Tibial artery (tissue), 4 donors: ENCODE results near the gene NRCAM.

Experiments
- DNase-seq, 2 donors: peaks; one replicate each; pipeline ENCODE4 v3.0.0-alpha.2; 2019
- H3K27ac ChIP-seq, 2 donors: fragments of 200-600 bp; sonication (generic) in 1 of 2; 1 replicate in 1 of 2; 2 replicates in 1 of 2; pipeline ENCODE4 v1.5.1; 2018 to 2019; ENCODE audit warnings: mild to moderate bottlenecking in 1 of 2
- H3K27me3 ChIP-seq, 2 donors: fragments of 200-600 bp; sonication (generic) in 1 of 2; one replicate each; pipeline versions ENCODE4 v1.5.1 to v1.6.0; 2016 to 2019
- H3K36me3 ChIP-seq, 3 donors: fragments of 200-600 bp; sonication (generic) in 2 of 3; one replicate each; pipeline ENCODE4 v1.5.1; 2016 to 2019; ENCODE audit warnings: mild to moderate bottlenecking in 2 of 3
- H3K4me1 ChIP-seq, 4 donors: fragments of 200-600 bp; sonication (generic) in 2 of 4; 1 replicate in 3 of 4; 2 replicates in 1 of 4; pipeline ENCODE4 v1.5.1; 2016 to 2019
- H3K4me3 ChIP-seq, 2 donors: fragments of 200-600 bp; sonication (generic) in 1 of 2; 1 replicate in 1 of 2; 2 replicates in 1 of 2; pipeline ENCODE4 v1.5.1; 2018 to 2019; ENCODE audit warnings: mild to moderate bottlenecking in 2 of 2
- H3K9me3 ChIP-seq, 3 donors: fragments of 200-600 bp; sonication (generic) in 1 of 3; one replicate each; pipeline ENCODE4 v1.5.1; 2016 to 2019
- CTCF ChIP-seq, 2 experiments: fragments of 200-600 bp in 1 of 2; fragments of 450-650 bp in 1 of 2; IDR thresholded peaks; one replicate each; pipeline ENCODE4 v1.5.1; 2017 to 2019; ENCODE audit warnings: antibody characterized with exemption in 2 of 2, mild to moderate bottlenecking in 1 of 2, moderate library complexity in 1 of 2
- intact Hi-C: fragments of 100-400 bp; cut with DNase I; formaldehyde crosslinking; loops from one replicate; pipeline ENCODE4 v1.15.0; 2023; ENCODE audit warnings: low total_unique reads

Gene NRCAM

GRCh38 chr7:108326938-108327337 is 129.3 kb downstream of the NRCAM start:
- Histone ChIP-seq H3K27me3 (no peaks in the 10 kb centered on the region), H3K4me3 (no peak overlapping the region), H3K36me3 (no peaks in the 10 kb centered on the region), H3K27ac (no peak overlapping the region), H3K9me3 (no peaks in the 10 kb centered on the region), H3K4me1 (no peaks in the 10 kb centered on the region)
- TF ChIP-seq CTCF (IDR thresholded peaks at IDR 0.05): no peak
- no peak for DNase-seq
- intact Hi-C loops: no loop called here

- H3K4me1 ChIP-seq: no peaks in the 10 kb centered on the region
- no peak overlapping the region for H3K4me3 ChIP-seq
- DNase-seq: no peak
- no peaks in the 10 kb centered on the region for H3K9me3 ChIP-seq
- H3K36me3 ChIP-seq: no peaks in the 10 kb centered on the region
- no peaks in the 10 kb centered on the region for H3K27me3 ChIP-seq
- H3K27ac ChIP-seq: no peak overlapping the region
- intact Hi-C loops: no loop called here
- TF ChIP-seq CTCF (IDR thresholded peaks at IDR 0.05): no peak
These were observed 131.9 kb downstream of the NRCAM start for GRCh38 chr7:108324053-108325038.

GRCh38 chr7:108322925-108323832 is 133.1 kb downstream of the NRCAM start:
- intact Hi-C loops: no loop called here
- Histone ChIP-seq H3K9me3 (no peaks in the 10 kb centered on the region), H3K4me3 (no peak overlapping the region), H3K36me3 (no peaks in the 10 kb centered on the region), H3K27ac (no peak overlapping the region), H3K4me1 (no peaks in the 10 kb centered on the region), H3K27me3 (no peaks in the 10 kb centered on the region)
- TF ChIP-seq CTCF (IDR thresholded peaks at IDR 0.05): no peak
- DNase-seq: no peak

GRCh38 chr7:108322046-108322445 is 134.2 kb downstream of the NRCAM start:
- H3K36me3 ChIP-seq: no peaks in the 10 kb centered on the region
- no peak overlapping the region for H3K27ac ChIP-seq
- no peak overlapping the region for H3K4me3 ChIP-seq
- H3K27me3 ChIP-seq: no peaks in the 10 kb centered on the region
- no peaks in the 10 kb centered on the region for H3K4me1 ChIP-seq
- H3K9me3 ChIP-seq: no peaks in the 10 kb centered on the region
- TF ChIP-seq CTCF (IDR thresholded peaks at IDR 0.05): no peak
- no peak for DNase-seq
- intact Hi-C loops: no loop called here

GRCh38 chr7:108321359-108321758 is 134.9 kb downstream of the NRCAM start:
- no peaks in the 10 kb centered on the region for H3K27me3 ChIP-seq
- no peak overlapping the region for H3K27ac ChIP-seq
- no peaks in the 10 kb centered on the region for H3K4me1 ChIP-seq
- no peaks in the 10 kb centered on the region for H3K36me3 ChIP-seq
- no peak for DNase-seq
- no peaks in the 10 kb centered on the region for H3K9me3 ChIP-seq
- no peak for TF ChIP-seq CTCF (IDR thresholded peaks at IDR 0.05)
- intact Hi-C loops: no loop called here
- no peak overlapping the region for H3K4me3 ChIP-seq
